ENCODE data around the gene YY1. TPM values are rescaled to one million over a fixed set of nuclear protein-coding genes. Genes with fewer than 3 reads are reported as not detected.
A peak's percentile ranks its signal among the peaks of the same experiment; 100 is the strongest.

Gene YY1
- total RNA-seq, 1 donor from 2014 or later: 39.7 TPM

DNA sequence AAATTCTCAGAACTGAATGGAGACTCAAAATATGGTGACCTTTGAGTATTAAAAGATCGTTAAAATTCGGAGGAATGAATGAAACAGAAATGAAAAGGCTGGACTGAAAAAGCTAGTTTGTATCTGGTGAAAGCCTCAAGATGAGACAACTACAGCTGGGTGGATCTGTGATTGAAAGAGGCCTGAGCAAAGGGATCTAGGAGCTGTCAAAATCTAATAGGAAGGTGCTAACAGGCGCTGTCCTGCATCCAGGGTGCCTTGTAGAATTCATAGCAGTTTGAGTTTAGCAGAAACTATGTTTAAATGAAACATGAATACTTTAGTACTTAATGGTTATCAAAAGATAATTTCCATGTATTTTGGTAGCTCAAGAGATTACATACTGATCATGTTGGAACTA lies 2.3 kb downstream of the YY1 start:
- Histone ChIP-seq H3K27ac (ENCODE audit: low read depth, low read length) (peak overlapping the region; percentile 86), H3K9ac (ENCODE audit: low read depth in 1 of 3, low read length in 3 of 3) (peak overlapping the region; percentile 80 to 90 (median 88)), H3K4me3 (ENCODE audit: low read length in 3 of 3) (peak overlapping the region; percentile 60 to 80 (median 68)), H3K9me3 (ENCODE audit: control insufficient read depth in 3 of 3, low read length in 3 of 3) (no peaks in the 10 kb centered on the region), H3K4me1 (ENCODE audit: control insufficient read depth in 3 of 3, insufficient read depth in 3 of 3, low read length in 3 of 3) (peaks cover 23 to 36% (median 30%) of the 10 kb centered on the region in 3 donors), H3K36me3 (ENCODE audit: control insufficient read depth in 3 of 3, insufficient read depth in 3 of 3, low read length in 3 of 3) (no peaks in the 10 kb centered on the region), H3K27me3 (ENCODE audit: control insufficient read depth in 3 of 3, insufficient read depth in 3 of 3, low read length in 3 of 3) (no peaks in the 10 kb centered on the region)

DNA sequence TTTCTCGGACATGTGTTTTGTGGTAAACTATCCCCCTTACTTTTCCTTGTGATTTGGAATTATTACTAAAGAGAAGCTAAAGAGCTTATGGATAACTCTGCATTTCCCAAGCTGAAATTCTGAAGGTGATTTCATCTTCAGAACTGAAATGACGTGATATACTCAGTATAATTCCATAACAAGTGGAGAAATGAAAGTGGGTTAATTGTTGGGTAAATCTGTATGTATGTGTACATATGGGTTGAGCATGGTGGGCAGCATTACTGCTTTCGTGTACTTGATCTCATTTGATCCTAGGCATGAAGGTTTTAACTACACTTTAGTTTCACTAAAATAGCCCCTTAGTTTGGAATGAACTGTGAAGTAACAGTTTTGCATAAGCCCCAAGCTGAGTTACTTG lies 4.1 kb downstream of the YY1 start:
- no peak overlapping the region for H3K4me3 ChIP-seq (ENCODE audit: low read length in 3 of 3)
- H3K27me3 ChIP-seq (ENCODE audit: control insufficient read depth in 3 of 3, insufficient read depth in 3 of 3, low read length in 3 of 3): no peaks in the 10 kb centered on the region
- H3K4me1 ChIP-seq (ENCODE audit: control insufficient read depth in 3 of 3, insufficient read depth in 3 of 3, low read length in 3 of 3): peaks cover 27 to 37% (median 30%) of the 10 kb centered on the region in 3 donors
- H3K36me3 ChIP-seq (ENCODE audit: control insufficient read depth in 3 of 3, insufficient read depth in 3 of 3, low read length in 3 of 3): no peaks in the 10 kb centered on the region
- no peak overlapping the region for H3K9ac ChIP-seq (ENCODE audit: low read depth in 1 of 3, low read length in 3 of 3)
- no peak overlapping the region for H3K27ac ChIP-seq (ENCODE audit: low read depth, low read length)
- no peaks in the 10 kb centered on the region for H3K9me3 ChIP-seq (ENCODE audit: control insufficient read depth in 3 of 3, low read length in 3 of 3)

DNA sequence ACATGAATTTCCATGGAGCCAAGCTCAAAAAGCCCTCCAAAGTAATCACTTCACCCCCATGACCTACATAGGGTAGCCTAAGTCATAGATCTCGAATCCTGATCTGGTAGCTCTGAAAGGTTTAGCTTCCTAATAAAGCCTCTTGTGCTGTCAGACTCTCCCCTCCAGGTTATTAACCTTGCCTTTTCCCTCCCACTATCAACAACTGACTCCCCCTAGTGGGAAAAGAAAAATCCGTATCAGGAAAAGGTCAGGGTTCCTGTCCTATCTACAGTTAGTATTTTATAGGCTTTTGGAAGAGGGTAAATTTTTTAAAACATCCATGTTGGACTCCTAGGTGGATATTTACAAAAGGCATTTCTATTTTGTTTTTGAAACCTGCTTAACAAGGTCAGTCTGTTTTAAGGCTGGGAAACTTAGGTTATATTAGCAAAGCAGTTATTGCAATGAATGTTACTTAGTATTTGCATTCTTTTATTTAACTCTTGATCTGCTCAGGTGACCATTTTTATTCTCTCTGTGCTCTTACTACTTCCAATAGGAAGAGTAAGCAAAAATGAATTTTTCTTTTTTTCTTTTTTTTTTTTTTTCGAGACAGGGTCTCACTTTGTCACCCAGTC lies 8.0 kb downstream of the YY1 start:
- H3K4me3 ChIP-seq (ENCODE audit: low read length in 3 of 3): no peak overlapping the region
- H3K27ac ChIP-seq (ENCODE audit: low read depth, low read length): no peak overlapping the region
- H3K36me3 ChIP-seq (ENCODE audit: control insufficient read depth in 3 of 3, insufficient read depth in 3 of 3, low read length in 3 of 3): no peaks in the 10 kb centered on the region
- peaks cover 26 to 42% (median 40%) of the 10 kb centered on the region in 3 donors for H3K4me1 ChIP-seq (ENCODE audit: control insufficient read depth in 3 of 3, insufficient read depth in 3 of 3, low read length in 3 of 3)
- no peak overlapping the region for H3K9ac ChIP-seq (ENCODE audit: low read depth in 1 of 3, low read length in 3 of 3)
- no peaks in the 10 kb centered on the region for H3K27me3 ChIP-seq (ENCODE audit: control insufficient read depth in 3 of 3, insufficient read depth in 3 of 3, low read length in 3 of 3)
- H3K9me3 ChIP-seq (ENCODE audit: control insufficient read depth in 3 of 3, low read length in 3 of 3): no peaks in the 10 kb centered on the region

DNA sequence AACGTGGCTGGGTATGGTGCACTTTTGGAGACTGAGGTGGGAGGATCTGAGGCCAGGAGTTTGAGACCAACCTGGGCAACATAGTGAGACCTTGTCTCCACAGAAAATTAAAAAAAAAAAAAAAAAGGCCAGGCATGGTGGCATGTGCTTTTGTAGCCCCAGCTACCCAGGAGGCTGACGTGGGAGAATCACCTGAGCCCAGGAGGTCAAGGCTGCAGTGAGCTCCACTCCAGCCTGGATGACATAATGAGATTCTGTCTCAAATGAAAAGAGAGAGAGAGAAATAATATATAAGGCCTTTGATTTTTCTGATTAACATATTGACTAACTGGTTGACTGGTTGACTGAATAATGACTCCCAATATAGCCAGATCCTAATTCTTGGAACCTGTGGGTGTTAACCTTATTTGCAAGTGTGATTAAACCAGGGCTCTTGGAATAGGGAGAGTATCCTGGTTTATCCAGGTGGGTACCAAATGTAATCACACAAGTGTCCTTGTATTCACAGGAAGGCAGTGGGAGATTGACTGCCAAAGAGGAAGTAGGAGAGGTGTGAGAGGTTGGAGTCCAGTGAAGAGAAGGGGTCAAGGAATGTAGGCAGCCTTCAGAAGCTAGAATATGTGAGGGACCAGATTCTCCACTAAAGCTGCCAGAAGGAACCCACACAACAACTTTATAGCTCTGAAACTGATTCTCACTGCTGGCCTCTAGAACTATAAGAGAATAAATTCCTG lies 12.0 kb downstream of the YY1 start:
- Histone ChIP-seq H3K9ac (ENCODE audit: low read depth in 1 of 3, low read length in 3 of 3) (no peak overlapping the region), H3K36me3 (ENCODE audit: control insufficient read depth in 3 of 3, insufficient read depth in 3 of 3, low read length in 3 of 3) (no peaks in the 10 kb centered on the region), H3K4me3 (ENCODE audit: low read length in 3 of 3) (no peak overlapping the region), H3K27ac (ENCODE audit: low read depth, low read length) (no peak overlapping the region), H3K27me3 (ENCODE audit: control insufficient read depth in 3 of 3, insufficient read depth in 3 of 3, low read length in 3 of 3) (no peaks in the 10 kb centered on the region), H3K9me3 (ENCODE audit: control insufficient read depth in 3 of 3, low read length in 3 of 3) (no peaks in the 10 kb centered on the region), H3K4me1 (ENCODE audit: control insufficient read depth in 3 of 3, insufficient read depth in 3 of 3, low read length in 3 of 3) (peaks cover 29 to 35% (median 32%) of the 10 kb centered on the region in 3 donors)

DNA sequence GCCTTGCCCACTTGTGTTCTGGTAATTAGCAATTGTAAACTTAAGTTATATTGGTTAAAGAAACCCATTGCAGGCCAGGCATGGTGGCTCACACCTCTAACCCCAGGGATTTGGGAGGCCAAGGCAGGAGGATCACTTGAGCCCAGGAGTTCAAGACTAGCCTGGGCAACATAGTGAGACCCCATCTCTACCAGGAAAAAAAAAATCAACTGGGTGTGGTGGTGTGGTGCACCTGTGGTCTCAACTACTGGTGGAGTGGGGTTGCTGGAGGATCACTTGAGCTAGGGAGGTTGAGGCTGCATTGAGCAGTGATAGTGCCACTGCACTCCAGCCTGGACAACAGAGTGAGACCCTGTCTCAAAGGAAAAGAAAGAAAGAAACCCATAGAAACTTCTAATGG lies 13.7 kb downstream of the YY1 start:
- H3K27me3 ChIP-seq (ENCODE audit: control insufficient read depth in 3 of 3, insufficient read depth in 3 of 3, low read length in 3 of 3): no peaks in the 10 kb centered on the region
- no peaks in the 10 kb centered on the region for H3K36me3 ChIP-seq (ENCODE audit: control insufficient read depth in 3 of 3, insufficient read depth in 3 of 3, low read length in 3 of 3)
- no peaks in the 10 kb centered on the region for H3K9me3 ChIP-seq (ENCODE audit: control insufficient read depth in 3 of 3, low read length in 3 of 3)
- H3K9ac ChIP-seq (ENCODE audit: low read depth in 1 of 3, low read length in 3 of 3): no peak overlapping the region
- H3K4me1 ChIP-seq (ENCODE audit: control insufficient read depth in 3 of 3, insufficient read depth in 3 of 3, low read length in 3 of 3): peaks cover 12 to 22% (median 22%) of the 10 kb centered on the region in 3 donors
- no peak overlapping the region for H3K4me3 ChIP-seq (ENCODE audit: low read length in 3 of 3)
- H3K27ac ChIP-seq (ENCODE audit: low read depth, low read length): no peak overlapping the region

DNA sequence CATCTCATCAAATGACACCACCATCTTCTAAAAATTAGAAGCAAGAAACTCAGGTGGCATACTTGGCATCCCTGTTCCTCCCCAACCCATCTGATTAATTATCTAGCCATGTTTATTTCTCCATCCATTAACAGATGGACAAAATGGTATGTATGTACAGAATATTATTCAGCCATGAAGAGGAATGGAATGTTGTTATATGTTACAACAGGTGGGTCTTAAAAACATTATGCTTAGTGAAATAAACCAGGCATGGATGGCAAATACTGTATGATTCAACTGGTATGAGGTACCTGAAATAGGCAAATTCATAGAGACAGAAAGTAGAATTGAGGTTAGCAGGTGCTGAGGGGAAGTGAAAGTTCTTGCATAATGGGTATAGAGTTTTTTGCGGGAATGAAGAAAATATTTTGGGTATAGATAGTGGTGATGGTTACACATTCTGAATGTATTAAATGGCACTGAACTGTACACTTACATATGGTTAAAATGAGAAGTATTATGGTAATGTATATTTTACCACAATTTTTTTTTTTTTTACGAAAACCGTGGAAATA lies 17.5 kb downstream of the YY1 start:
- Histone ChIP-seq H3K27me3 (ENCODE audit: control insufficient read depth in 3 of 3, insufficient read depth in 3 of 3, low read length in 3 of 3) (no peaks in the 10 kb centered on the region), H3K9ac (ENCODE audit: low read depth in 1 of 3, low read length in 3 of 3) (no peak overlapping the region), H3K4me3 (ENCODE audit: low read length in 3 of 3) (no peak overlapping the region), H3K9me3 (ENCODE audit: control insufficient read depth in 3 of 3, low read length in 3 of 3) (no peaks in the 10 kb centered on the region), H3K36me3 (ENCODE audit: control insufficient read depth in 3 of 3, insufficient read depth in 3 of 3, low read length in 3 of 3) (no peaks in the 10 kb centered on the region), H3K27ac (ENCODE audit: low read depth, low read length) (no peak overlapping the region), H3K4me1 (ENCODE audit: control insufficient read depth in 3 of 3, insufficient read depth in 3 of 3, low read length in 3 of 3) (peaks cover 2 to 16% (median 7%) of the 10 kb centered on the region in 3 donors)

DNA sequence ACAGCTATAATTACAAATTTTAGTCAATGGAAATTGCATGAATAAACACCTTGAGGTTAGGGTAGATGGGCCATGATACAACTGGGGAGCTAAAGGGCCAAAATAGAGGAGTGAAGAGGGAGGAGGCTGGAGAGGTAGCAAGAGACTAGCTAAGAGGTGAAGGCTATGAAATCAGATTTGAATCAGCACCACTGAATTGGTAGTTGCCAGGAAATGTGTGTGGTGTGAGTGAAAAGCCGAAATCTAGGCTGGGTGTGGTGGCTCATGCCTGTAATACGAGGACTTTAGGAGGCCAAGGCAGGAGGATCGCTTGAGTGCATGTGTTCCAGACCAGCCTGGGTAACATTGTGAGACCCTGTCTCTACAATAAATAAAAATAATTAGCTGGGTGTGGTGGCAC lies 22.7 kb downstream of the YY1 start:
- peaks cover 13 to 25% (median 20%) of the 10 kb centered on the region in 3 donors for H3K4me1 ChIP-seq (ENCODE audit: control insufficient read depth in 3 of 3, insufficient read depth in 3 of 3, low read length in 3 of 3)

DNA sequence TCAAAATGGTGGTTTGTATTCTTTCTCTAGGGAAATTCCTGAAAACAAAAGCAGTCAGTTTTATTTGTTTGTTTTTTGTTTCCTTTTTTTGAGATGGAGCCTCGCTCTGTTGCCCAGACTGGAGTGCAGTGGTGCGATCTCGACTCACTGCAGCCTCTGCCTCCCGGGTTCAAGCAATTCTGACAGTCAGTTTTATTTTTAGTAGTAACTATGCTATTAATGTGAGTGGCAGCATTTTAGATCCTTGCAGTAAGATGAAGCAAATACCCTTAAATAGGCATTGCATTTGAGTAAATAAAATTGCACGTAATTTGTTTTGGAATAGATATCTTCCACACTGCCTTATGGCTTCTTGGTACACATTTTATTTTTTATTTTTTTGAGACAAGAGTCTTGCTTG lies 23.6 kb downstream of the YY1 start:
- H3K4me1 ChIP-seq (ENCODE audit: control insufficient read depth in 3 of 3, insufficient read depth in 3 of 3, low read length in 3 of 3): peaks cover 13 to 25% (median 17%) of the 10 kb centered on the region in 3 donors
- no peaks in the 10 kb centered on the region for H3K27me3 ChIP-seq (ENCODE audit: control insufficient read depth in 3 of 3, insufficient read depth in 3 of 3, low read length in 3 of 3)
- H3K36me3 ChIP-seq (ENCODE audit: control insufficient read depth in 3 of 3, insufficient read depth in 3 of 3, low read length in 3 of 3): peaks cover 0 to 13% (median 7%) of the 10 kb centered on the region in 3 donors
- no peak overlapping the region for H3K27ac ChIP-seq (ENCODE audit: low read depth, low read length)
- H3K4me3 ChIP-seq (ENCODE audit: low read length in 3 of 3): no peak overlapping the region
- H3K9me3 ChIP-seq (ENCODE audit: control insufficient read depth in 3 of 3, low read length in 3 of 3): no peaks in the 10 kb centered on the region
- H3K9ac ChIP-seq (ENCODE audit: low read depth in 1 of 3, low read length in 3 of 3): no peak overlapping the region

More for the DNA sequence above, 22.7 kb downstream of the YY1 start:
- no peak overlapping the region for H3K4me3 ChIP-seq (ENCODE audit: low read length in 3 of 3)
- H3K27me3 ChIP-seq (ENCODE audit: control insufficient read depth in 3 of 3, insufficient read depth in 3 of 3, low read length in 3 of 3): no peaks in the 10 kb centered on the region
- no peak overlapping the region for H3K27ac ChIP-seq (ENCODE audit: low read depth, low read length)
- peaks cover 0 to 13% (median 7%) of the 10 kb centered on the region in 3 donors for H3K36me3 ChIP-seq (ENCODE audit: control insufficient read depth in 3 of 3, insufficient read depth in 3 of 3, low read length in 3 of 3)
- no peak overlapping the region for H3K9ac ChIP-seq (ENCODE audit: low read depth in 1 of 3, low read length in 3 of 3)
- H3K9me3 ChIP-seq (ENCODE audit: control insufficient read depth in 3 of 3, low read length in 3 of 3): no peaks in the 10 kb centered on the region

DNA sequence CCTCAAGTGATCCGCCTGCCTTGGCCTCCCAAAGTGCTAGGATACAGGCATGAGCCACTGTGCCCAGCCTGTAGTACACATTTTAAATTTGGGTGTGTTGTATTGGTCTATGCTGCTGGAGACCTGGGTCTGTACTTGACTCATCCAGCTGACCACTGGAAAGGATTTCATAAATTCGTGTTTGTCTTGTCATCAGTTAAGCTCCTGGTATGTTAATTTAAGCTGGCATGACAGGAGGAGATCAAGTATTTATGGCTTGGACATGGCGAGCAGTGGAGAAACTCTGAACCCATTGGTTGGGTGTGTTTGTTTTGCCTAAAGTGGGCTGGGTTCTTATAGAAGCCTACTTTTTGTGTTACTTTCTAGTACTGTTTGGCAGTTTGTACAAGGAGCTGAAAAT lies 24.2 kb downstream of the YY1 start:
- no peaks in the 10 kb centered on the region for H3K9me3 ChIP-seq (ENCODE audit: control insufficient read depth in 3 of 3, low read length in 3 of 3)
- H3K4me1 ChIP-seq (ENCODE audit: control insufficient read depth in 3 of 3, insufficient read depth in 3 of 3, low read length in 3 of 3): peaks cover 13 to 25% (median 19%) of the 10 kb centered on the region in 3 donors
- no peaks in the 10 kb centered on the region for H3K27me3 ChIP-seq (ENCODE audit: control insufficient read depth in 3 of 3, insufficient read depth in 3 of 3, low read length in 3 of 3)
- H3K36me3 ChIP-seq (ENCODE audit: control insufficient read depth in 3 of 3, insufficient read depth in 3 of 3, low read length in 3 of 3): peaks cover 0 to 13% (median 7%) of the 10 kb centered on the region in 3 donors
- H3K4me3 ChIP-seq (ENCODE audit: low read length in 3 of 3): no peak overlapping the region
- H3K9ac ChIP-seq (ENCODE audit: low read depth in 1 of 3, low read length in 3 of 3): no peak overlapping the region
- no peak overlapping the region for H3K27ac ChIP-seq (ENCODE audit: low read depth, low read length)

DNA sequence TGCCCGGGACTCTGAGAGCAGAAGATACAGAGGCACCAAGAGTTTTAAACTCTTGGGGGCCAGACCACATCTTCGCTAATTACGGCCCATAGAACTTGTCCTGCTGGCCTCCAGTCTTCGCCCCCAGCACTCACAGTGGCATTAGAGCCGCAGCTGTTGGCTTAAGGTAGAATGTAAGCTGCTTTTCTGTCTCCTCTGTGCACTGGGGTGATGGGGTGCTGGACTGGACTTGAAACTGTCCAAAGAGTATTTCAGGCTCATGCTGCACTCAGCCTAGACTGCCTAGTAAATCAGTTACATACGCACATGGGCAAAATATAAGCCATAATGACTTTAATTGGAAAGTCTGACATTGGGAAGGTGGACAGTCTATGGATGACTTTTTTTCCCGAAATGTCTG lies 29.0 kb downstream of the YY1 start:
- H3K27me3 ChIP-seq (ENCODE audit: control insufficient read depth in 3 of 3, insufficient read depth in 3 of 3, low read length in 3 of 3): no peaks in the 10 kb centered on the region
- peaks cover 8 to 22% (median 10%) of the 10 kb centered on the region in 3 donors for H3K4me1 ChIP-seq (ENCODE audit: control insufficient read depth in 3 of 3, insufficient read depth in 3 of 3, low read length in 3 of 3)
- H3K4me3 ChIP-seq (ENCODE audit: low read length in 3 of 3): no peak overlapping the region
- H3K9me3 ChIP-seq (ENCODE audit: control insufficient read depth in 3 of 3, low read length in 3 of 3): no peaks in the 10 kb centered on the region
- H3K27ac ChIP-seq (ENCODE audit: low read depth, low read length): no peak overlapping the region
- no peak overlapping the region for H3K9ac ChIP-seq (ENCODE audit: low read depth in 1 of 3, low read length in 3 of 3)
- H3K36me3 ChIP-seq (ENCODE audit: control insufficient read depth in 3 of 3, insufficient read depth in 3 of 3, low read length in 3 of 3): peaks cover 0 to 13% (median 7%) of the 10 kb centered on the region in 3 donors

Measured in skeletal muscle tissue (tissue), 4 donors.